GM23248 (cell line): Measurements from ENCODE around the gene CCDC112. TPM values are rescaled to one million over a fixed set of nuclear protein-coding genes. Genes with fewer than 3 reads are reported as not detected.

Experiments
- DNase-seq: peaks from one replicate; pipeline ENCODE4 v3.0.0-alpha.2; 2015
- H2AFZ ChIP-seq: fragments of 200-600 bp; sonication (generic); 2 replicates; pipeline ENCODE4 v1.6.1; 2016; ENCODE audit warnings: antibody characterized with exemption
- H3F3A ChIP-seq: fragments of 200-600 bp; sonication (generic); 2 replicates; pipeline ENCODE4 v1.6.1; 2016; ENCODE audit warnings: mild to moderate bottlenecking, antibody characterized with exemption, mixed run types; ENCODE audit not compliant: insufficient read depth
- H3K27ac ChIP-seq: fragments of 200-600 bp; sonication (generic); 2 replicates; pipeline ENCODE4 v1.5.1; 2016; ENCODE audit warnings: mild to moderate bottlenecking
- H3K27me3 ChIP-seq: fragments of 200-600 bp; sonication (generic); replicated peaks from 2 replicates; pipeline ENCODE4 v1.6.1; 2016; ENCODE audit warnings: mild to moderate bottlenecking; ENCODE audit not compliant: insufficient read depth
- H3K36me3 ChIP-seq: fragments of 200-600 bp; sonication (generic); 2 replicates; pipeline ENCODE4 v1.6.1; 2016; ENCODE audit warnings: low read depth, mild to moderate bottlenecking
- H3K4me1 ChIP-seq: fragments of 200-600 bp; sonication (generic); 2 replicates; pipeline ENCODE4 v1.6.1; 2016; ENCODE audit warnings: mild to moderate bottlenecking; ENCODE audit not compliant: insufficient read depth
- H3K4me2 ChIP-seq: fragments of 200-600 bp; sonication (generic); one replicate; pipeline ENCODE4 v1.6.1; 2016; ENCODE audit warnings: mild to moderate bottlenecking; ENCODE audit not compliant: unreplicated experiment
- H3K4me3 ChIP-seq: fragments of 200-600 bp; sonication (generic); 2 replicates; pipeline ENCODE4 v1.5.1; 2016; ENCODE audit warnings: mild to moderate bottlenecking
- H3K79me2 ChIP-seq: fragments of 200-600 bp; sonication (generic); 2 replicates; pipeline ENCODE4 v1.6.1; 2016; ENCODE audit warnings: mild to moderate bottlenecking; ENCODE audit not compliant: insufficient read depth
- H3K9ac ChIP-seq: fragments of 200-600 bp; sonication (generic); 2 replicates; pipeline ENCODE4 v1.6.1; 2016; ENCODE audit warnings: mild to moderate bottlenecking
- H3K9me2 ChIP-seq: fragments of 200-600 bp; sonication (generic); 2 replicates; pipeline ENCODE4 v1.6.1; 2016; ENCODE audit warnings: mixed run types, mild to moderate bottlenecking, moderate library complexity; ENCODE audit not compliant: insufficient read depth
- H3K9me3 ChIP-seq: fragments of 200-600 bp; sonication (generic); one replicate; pipeline ENCODE4 v1.6.1; 2017; ENCODE audit warnings: low read depth
- H4K20me1 ChIP-seq: fragments of 200-600 bp; sonication (generic); 2 replicates; pipeline ENCODE4 v1.6.0; 2016; ENCODE audit not compliant: insufficient read depth
- EZH2 ChIP-seq: fragments of 200-600 bp; sonication (generic); IDR thresholded peaks from 2 replicates; pipeline ENCODE4 v1.6.1; 2018; ENCODE audit warnings: antibody characterized with exemption, mild to moderate bottlenecking; ENCODE audit not compliant: insufficient read depth, poor library complexity, severe bottlenecking
- EZH2phosphoT487 ChIP-seq: fragments of 200-600 bp; sonication (generic); IDR thresholded peaks from 2 replicates; pipeline ENCODE4 v1.6.1; 2018; ENCODE audit warnings: antibody characterized with exemption, moderate library complexity, mild to moderate bottlenecking, low read depth; ENCODE audit not compliant: insufficient read depth
- WGBS, 2 experiments: methylation state at CpG; one replicate each; pipeline ENCODE4 v1.1.6; 2015 to 2017; ENCODE audit warnings: low lambda C conversion rate in 2 of 2, low coverage in 1 of 2; ENCODE audit errors: missing lambda C conversion rate in 2 of 2; 5-methylcytosine and 5-hydroxymethylcytosine counted together
- in situ Hi-C: fragments of 300-500 bp; cut with MboI; formaldehyde crosslinking; loops from 2 replicates; pipeline ENCODE4 v1.15.0; 2020
- polyA plus RNA-seq: library from polyadenylated mRNA; unstranded; fragments of >200 nt; fragmentation: Nextera tagmentation; extraction: Ambion mirVana; gene quantifications from 2 replicates; pipeline ENCODE4 v1.2.1, GENCODE V29; 2016
- total RNA-seq: library from RNA; depleted of rRNA; stranded (reverse); fragments of >200 nt; shearing (Covaris generic); gene quantifications from 2 replicates; pipeline ENCODE4 v1.2.3, GENCODE V29; 2014; rRNA removed

CCDC112 gene
- total RNA-seq (4.2 and 4.6 TPM in 2 replicates), polyA plus RNA-seq (5.5 and 7.3 TPM in 2 replicates)

DNA sequence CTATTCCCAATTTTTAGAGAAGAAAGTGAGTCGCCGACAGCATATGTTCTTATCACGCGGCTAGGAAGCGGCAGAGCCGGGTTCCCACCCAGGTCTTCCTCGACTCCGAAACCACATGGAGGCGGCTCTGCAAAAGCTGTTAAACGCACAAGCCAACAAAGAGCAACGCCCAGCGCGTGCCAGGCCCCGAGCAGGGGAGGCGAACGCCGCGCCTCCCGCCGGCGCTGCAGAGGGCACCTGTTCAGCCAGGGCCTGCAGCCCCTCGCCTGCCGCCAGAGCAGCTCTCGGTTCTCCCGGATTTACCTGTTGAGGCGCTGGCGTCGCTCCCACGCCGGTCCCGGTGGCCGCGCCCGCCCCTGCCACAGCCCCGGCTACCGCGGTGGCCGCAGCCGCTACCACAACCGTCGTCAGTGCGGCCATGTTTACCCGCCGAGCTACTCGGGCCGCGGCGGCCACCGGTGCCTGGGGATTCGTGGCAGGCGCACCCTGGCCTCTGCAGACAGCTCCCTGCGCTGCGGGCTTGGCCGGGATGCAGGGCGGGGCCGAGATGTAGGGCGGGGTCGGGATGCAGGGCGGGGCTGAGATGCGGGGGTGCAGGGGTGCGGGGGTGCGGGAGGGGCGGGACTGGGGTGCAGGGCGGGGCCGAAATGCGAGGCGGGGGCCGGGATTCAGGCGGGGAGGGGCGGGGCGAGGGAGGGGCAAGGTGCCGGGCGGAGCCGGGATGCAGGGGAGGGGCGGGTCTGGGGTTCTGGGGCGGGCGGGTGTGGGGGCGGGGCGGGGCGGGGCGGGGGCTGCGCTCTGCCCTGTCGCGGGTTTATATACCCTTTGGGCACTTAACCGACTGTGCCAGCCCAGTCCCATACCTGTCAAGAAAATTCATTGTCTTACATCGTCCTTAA lies at the start of gene CCDC112:
CCDC112 (minus strand) TSS at position 531 of the 899 bp plus-strand sequence; CDS start at position 420, 111 bp downstream.
- TF ChIP-seq EZH2, result no peak
- TF ChIP-seq EZH2phosphoT487, result no peak
- peak; percentile 87 for DNase-seq
- H3F3A ChIP-seq, result 0 out of 2 replicates have a peak, but pooled peaks cover 3% of the 10 kb centered on the region
- no peak within 1 kb of the TSS for H3K27ac ChIP-seq
- H3K4me1 ChIP-seq, result no peaks in the 10 kb centered on the region
- peak within 1 kb of the TSS; percentile 76 for H3K9ac ChIP-seq
- 1% methylated on average over 57 to 79 of the region's 86 CpGs for WGBS, 2 experiments
- H3K9me2 ChIP-seq, result no peaks in the 10 kb centered on the region
- in situ Hi-C loops, result no loop called here
- H3K9me3 ChIP-seq, result peaks cover 3% of the 10 kb centered on the region
- no peaks in the 10 kb centered on the region for H4K20me1 ChIP-seq
- H3K27me3 ChIP-seq, result no peaks in the 10 kb centered on the region
- no peaks in the 10 kb centered on the region for H3K36me3 ChIP-seq
- peaks cover 15% of the 10 kb centered on the region for H3K79me2 ChIP-seq
- H3K4me2 ChIP-seq, result peak within 1 kb of the TSS; percentile 83
- H3K4me3 ChIP-seq, result peak within 1 kb of the TSS; percentile 76
- H2AFZ ChIP-seq, result peak within 1 kb of the TSS; percentile 87

DNA sequence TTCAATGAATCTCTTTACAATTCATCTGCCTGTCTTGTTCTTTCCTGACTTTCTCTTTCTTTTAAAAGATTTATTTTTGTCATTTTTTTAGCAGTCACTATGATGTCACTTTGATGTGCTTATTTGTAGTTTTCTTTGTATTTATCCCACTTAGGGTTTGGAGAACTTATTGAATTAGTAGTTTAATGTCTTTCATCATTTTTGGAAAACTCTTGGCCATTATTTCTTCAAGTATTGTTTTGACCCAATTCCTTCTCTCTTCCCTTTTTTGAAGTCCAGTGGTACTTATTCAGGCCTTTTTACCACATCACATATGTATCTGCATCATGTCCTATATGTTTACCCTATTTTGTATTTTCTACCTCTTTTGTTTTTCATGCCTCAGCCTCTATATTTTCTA lies 48.9 kb upstream of the CCDC112 start:
- no peaks in the 10 kb centered on the region for H3K27me3 ChIP-seq
- no peaks in the 10 kb centered on the region for H3K9me3 ChIP-seq
- H3K79me2 ChIP-seq, result no peaks in the 10 kb centered on the region
- no peaks in the 10 kb centered on the region for H3K36me3 ChIP-seq
- no peak overlapping the region for H3K9ac ChIP-seq
- H3K4me3 ChIP-seq, result no peak overlapping the region
- no peaks in the 10 kb centered on the region for H4K20me1 ChIP-seq
- no peak overlapping the region for H3K4me2 ChIP-seq
- no peak overlapping the region for H3K27ac ChIP-seq
- peaks cover 38% of the 10 kb centered on the region for H3K4me1 ChIP-seq
- H3K9me2 ChIP-seq, result no peaks in the 10 kb centered on the region
- no peak for TF ChIP-seq EZH2
- TF ChIP-seq EZH2phosphoT487, result no peak
- H2AFZ ChIP-seq, result no peak overlapping the region
- peaks cover 25% of the 10 kb centered on the region for H3F3A ChIP-seq
- in situ Hi-C loops, result no loop called here
- DNase-seq, result no peak

- H3K4me1 ChIP-seq, result peaks cover 26% of the 10 kb centered on the region
- TF ChIP-seq EZH2, result no peak
- TF ChIP-seq EZH2phosphoT487, result no peak
- H3K4me2 ChIP-seq, result peak overlapping the region; percentile 40
- peak overlapping the region; percentile 65 for H3K27ac ChIP-seq
- H4K20me1 ChIP-seq, result no peaks in the 10 kb centered on the region
- peak overlapping the region; percentile 17 for H3K9ac ChIP-seq
- no peaks in the 10 kb centered on the region for H3K36me3 ChIP-seq
- 0 to 3% methylated on average over 1 of the region's 1 CpG for WGBS, 2 experiments
- H2AFZ ChIP-seq, result peak overlapping the region; percentile 18; the same call in 1 of the 2 replicates
- peaks cover 12% of the 10 kb centered on the region for H3F3A ChIP-seq
- H3K27me3 ChIP-seq, result no peaks in the 10 kb centered on the region
- no peaks in the 10 kb centered on the region for H3K9me3 ChIP-seq
- H3K4me3 ChIP-seq, result peak overlapping the region; percentile 18; the same call in 1 of the 2 replicates
- H3K9me2 ChIP-seq, result no peaks in the 10 kb centered on the region
- in situ Hi-C loops, result no loop called here
- H3K79me2 ChIP-seq, result no peaks in the 10 kb centered on the region
- peak; percentile 80 for DNase-seq
These were observed 47.4 kb upstream of the CCDC112 start for GRCh38 chr5:115343855-115344254.

DNA sequence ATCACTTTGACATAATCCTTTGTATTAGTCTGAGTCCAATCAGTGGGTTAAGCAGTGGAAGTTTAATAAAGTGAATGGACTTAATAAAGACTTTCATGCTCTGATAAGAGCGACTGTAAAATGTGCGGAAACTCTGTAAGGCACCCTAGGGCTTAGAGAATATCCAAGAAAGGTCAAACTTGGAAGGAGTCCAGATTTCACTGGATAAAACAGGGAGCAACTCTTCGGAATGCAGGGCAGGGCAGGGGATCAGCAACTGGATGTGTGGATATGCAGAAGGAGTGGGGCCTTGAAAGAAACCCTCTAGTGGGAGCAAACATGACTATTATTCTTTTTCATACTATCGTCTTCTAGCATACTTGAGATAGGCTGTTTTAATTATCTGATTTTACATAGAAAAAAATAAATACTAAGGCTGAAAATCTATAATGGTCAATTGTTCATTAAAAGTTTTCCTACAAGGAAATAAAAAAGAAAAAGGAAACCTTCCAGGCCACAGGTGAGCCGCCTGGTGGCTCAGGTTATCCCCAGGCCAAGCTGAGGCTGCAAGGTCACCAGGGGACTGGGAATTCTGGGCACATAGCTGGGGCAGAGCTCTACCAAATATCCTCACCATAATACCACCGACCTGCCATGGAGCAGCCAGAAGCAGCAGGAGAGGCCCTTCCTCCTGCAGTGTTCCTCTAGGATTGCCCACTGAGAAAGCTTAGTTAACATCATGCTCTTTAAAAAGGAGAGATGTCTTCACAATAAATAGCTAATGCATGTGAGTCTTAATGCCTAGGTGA lies 46.3 kb upstream of the CCDC112 start:
- no peaks in the 10 kb centered on the region for H3K79me2 ChIP-seq
- 90 to 95% methylated on average over 6 of the region's 6 CpGs for WGBS, 2 experiments
- no peak overlapping the region for H3K9ac ChIP-seq
- H3F3A ChIP-seq, result peaks cover 12% of the 10 kb centered on the region
- H3K9me2 ChIP-seq, result no peaks in the 10 kb centered on the region
- in situ Hi-C loops, result no loop called here
- H3K36me3 ChIP-seq, result no peaks in the 10 kb centered on the region
- no peaks in the 10 kb centered on the region for H3K27me3 ChIP-seq
- no peaks in the 10 kb centered on the region for H4K20me1 ChIP-seq
- no peaks in the 10 kb centered on the region for H3K9me3 ChIP-seq
- H3K27ac ChIP-seq, result no peak overlapping the region
- no peak overlapping the region for H3K4me3 ChIP-seq
- H3K4me2 ChIP-seq, result peak overlapping the region; percentile 40
- TF ChIP-seq EZH2phosphoT487, result no peak
- TF ChIP-seq EZH2, result no peak
- no peak for DNase-seq
- H2AFZ ChIP-seq, result no peak overlapping the region
- H3K4me1 ChIP-seq, result peaks cover 23% of the 10 kb centered on the region
